HFFc6 (cell line): ENCODE data around the gene PEPD. TPM values are rescaled to one million over a fixed set of nuclear protein-coding genes. Genes with fewer than 3 reads are reported as not detected.

Experiments used
- DNase-seq: peaks from one replicate; pipeline ENCODE4 v3.0.0-alpha.2; 2018
- H3K27ac Mint-ChIP-seq: 2 replicates; pipeline ENCODE4 v1.8.0; 2020; ENCODE audit warnings: mild to moderate bottlenecking, mixed read lengths
- H3K27me3 Mint-ChIP-seq: 2 replicates; pipeline ENCODE4 v1.8.0; 2021; ENCODE audit warnings: mild to moderate bottlenecking, moderate library complexity, mixed read lengths; ENCODE audit not compliant: insufficient read depth
- H3K36me3 Mint-ChIP-seq: 2 replicates; pipeline ENCODE4 v1.8.0; 2021; ENCODE audit warnings: low read depth, mixed read lengths
- H3K4me1 Mint-ChIP-seq: 2 replicates; pipeline ENCODE4 v1.8.0; 2020; ENCODE audit warnings: low read depth, mixed read lengths
- H3K4me3 Mint-ChIP-seq: 2 replicates; pipeline ENCODE4 v1.8.0; 2020; ENCODE audit warnings: mild to moderate bottlenecking, moderate library complexity, mixed read lengths
- H3K9me3 Mint-ChIP-seq: 2 replicates; pipeline ENCODE4 v1.8.0; 2020; ENCODE audit warnings: mild to moderate bottlenecking, mixed read lengths
- total RNA-seq, 6 experiments: library from RNA; stranded (reverse); fragmentation: NEBNext Ultra II Directional; extraction: Animal tissue kit (Norgen Biotek cat#: 25700); gene quantifications; 2 replicates in 1 of 6; 3 replicates in 5 of 6; pipeline ENCODE4 v1.2.3, GENCODE V29; 2021
- TF ChIP-seq, protein P1 (sequence below): fragments of 200-600 bp; sonication (generic); IDR thresholded peaks from 2 replicates; pipeline ENCODE4 v1.5.0; 2021; ENCODE audit warnings: antibody characterized with exemption, mild to moderate bottlenecking

The PEPD gene
- total RNA-seq, 6 experiments from 2014 or later: 57.0 to 76.9 (median 67.6) TPM

DNA sequence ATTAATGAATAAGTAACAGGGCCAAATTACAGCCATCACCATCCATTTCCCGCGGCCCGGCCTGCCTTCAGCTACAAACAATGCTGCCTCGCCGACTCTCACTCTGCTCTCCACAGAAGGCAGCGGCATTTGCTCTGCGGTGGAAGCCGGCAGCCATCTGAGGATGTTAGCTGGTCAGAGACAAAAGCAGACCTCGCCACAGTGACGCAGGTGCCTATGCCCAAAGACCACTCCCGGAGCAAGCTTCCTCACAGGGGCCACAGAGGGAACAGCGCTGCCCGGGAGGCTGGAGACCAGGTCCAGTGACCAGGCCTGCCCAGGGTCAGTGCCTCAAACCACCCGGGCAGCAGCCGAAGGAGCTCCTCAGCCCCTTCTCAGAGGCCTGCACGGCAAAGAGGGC lies 16.4 kb downstream of the PEPD start:
- H3K36me3 Mint-ChIP-seq: no peaks in the 10 kb centered on the region
- DNase-seq: no peak
- peaks cover 4% of the 10 kb centered on the region for H3K27me3 Mint-ChIP-seq
- TF ChIP-seq, protein P1, sequence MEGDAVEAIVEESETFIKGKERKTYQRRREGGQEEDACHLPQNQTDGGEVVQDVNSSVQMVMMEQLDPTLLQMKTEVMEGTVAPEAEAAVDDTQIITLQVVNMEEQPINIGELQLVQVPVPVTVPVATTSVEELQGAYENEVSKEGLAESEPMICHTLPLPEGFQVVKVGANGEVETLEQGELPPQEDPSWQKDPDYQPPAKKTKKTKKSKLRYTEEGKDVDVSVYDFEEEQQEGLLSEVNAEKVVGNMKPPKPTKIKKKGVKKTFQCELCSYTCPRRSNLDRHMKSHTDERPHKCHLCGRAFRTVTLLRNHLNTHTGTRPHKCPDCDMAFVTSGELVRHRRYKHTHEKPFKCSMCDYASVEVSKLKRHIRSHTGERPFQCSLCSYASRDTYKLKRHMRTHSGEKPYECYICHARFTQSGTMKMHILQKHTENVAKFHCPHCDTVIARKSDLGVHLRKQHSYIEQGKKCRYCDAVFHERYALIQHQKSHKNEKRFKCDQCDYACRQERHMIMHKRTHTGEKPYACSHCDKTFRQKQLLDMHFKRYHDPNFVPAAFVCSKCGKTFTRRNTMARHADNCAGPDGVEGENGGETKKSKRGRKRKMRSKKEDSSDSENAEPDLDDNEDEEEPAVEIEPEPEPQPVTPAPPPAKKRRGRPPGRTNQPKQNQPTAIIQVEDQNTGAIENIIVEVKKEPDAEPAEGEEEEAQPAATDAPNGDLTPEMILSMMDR: no peak
- no peaks in the 10 kb centered on the region for H3K9me3 Mint-ChIP-seq
- no peak overlapping the region for H3K27ac Mint-ChIP-seq
- peaks cover 26% of the 10 kb centered on the region for H3K4me1 Mint-ChIP-seq
- H3K4me3 Mint-ChIP-seq: no peak overlapping the region

DNA sequence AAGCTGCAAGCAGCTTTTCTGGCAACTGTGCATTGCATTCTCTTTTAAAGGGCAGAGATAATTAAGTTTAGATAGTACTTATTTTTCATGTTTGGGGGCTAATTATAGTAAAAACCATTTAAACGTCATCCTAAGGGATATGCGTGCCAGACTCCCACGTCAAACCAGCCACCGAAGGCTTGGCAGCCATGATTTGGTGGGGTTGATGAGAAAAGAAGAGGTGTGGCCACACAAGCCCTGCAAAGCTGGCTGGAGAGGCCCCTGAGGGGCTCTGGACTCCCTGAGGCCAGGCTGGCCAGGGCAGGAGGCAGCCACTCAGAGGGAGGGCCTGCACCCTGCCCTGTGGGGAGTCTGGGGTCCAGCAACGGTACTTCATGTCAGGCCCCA lies 17.5 kb downstream of the PEPD start:
- H3K4me1 Mint-ChIP-seq: peaks cover 20% of the 10 kb centered on the region
- H3K27ac Mint-ChIP-seq: no peak overlapping the region

DNA sequence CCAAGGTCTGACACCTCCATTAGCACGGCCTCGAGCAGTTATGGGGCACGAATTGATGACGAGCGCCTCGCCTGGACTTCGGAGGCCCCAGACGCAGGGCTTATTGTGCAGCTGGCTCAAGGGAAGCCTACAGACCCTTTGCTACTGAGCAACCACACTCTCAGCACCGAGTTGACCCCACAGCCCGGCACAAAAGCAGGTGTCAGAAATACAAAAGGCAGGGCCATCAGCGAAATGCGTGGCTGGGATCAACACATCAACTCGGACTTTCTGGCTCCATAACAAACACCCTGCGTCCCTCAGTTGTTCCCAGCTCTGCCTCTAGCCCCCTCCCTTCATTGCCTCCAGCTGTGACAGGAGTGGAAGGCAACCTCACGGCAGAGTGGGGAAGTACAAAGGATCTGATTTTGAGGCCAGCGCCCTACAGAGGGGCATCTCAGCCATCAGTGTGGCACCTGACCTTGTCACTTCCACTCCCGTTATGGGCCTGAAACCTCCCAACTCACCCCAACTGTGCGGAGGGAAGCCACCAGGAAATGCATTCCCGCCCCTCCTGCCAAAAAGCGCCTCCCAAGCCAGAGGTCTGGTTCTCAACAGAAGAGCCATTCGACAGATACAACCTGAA lies 18.0 kb downstream of the PEPD start:
- Mint-ChIP-seq H3K4me3 (no peak overlapping the region), H3K27me3 (peaks cover 4% of the 10 kb centered on the region), H3K4me1 (peaks cover 15% of the 10 kb centered on the region), H3K36me3 (no peaks in the 10 kb centered on the region), H3K9me3 (no peaks in the 10 kb centered on the region), H3K27ac (no peak overlapping the region)
- no peak for DNase-seq
- TF ChIP-seq, protein P1: no peak

More for the DNA sequence above, 17.5 kb downstream of the PEPD start:
- TF ChIP-seq, protein P1: no peak
- no peak overlapping the region for H3K4me3 Mint-ChIP-seq
- no peak for DNase-seq
- H3K36me3 Mint-ChIP-seq: no peaks in the 10 kb centered on the region
- H3K27me3 Mint-ChIP-seq: peaks cover 4% of the 10 kb centered on the region
- H3K9me3 Mint-ChIP-seq: no peaks in the 10 kb centered on the region

DNA sequence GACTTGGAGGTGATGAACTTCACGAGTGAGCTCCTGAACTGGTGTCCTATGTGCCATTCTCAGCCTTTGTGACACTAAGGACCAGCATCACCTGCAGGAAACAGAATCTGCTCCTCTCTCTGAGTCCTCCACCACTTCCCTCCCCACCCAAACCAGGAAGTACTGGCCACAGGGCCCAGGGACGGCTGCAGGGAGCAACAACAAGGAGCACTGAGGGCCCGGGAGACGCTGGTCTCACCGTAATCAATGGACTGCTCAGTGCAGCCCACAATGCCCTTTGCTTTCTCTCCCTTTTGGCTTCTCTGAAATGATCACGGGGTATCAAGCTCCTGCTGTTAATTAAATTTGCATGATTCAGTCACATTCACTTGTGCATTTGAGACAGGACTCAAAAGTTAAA lies 18.6 kb downstream of the PEPD start:
- H3K4me1 Mint-ChIP-seq: peaks cover 10% of the 10 kb centered on the region; the same call in 1 of the 2 replicates
- no peaks in the 10 kb centered on the region for H3K9me3 Mint-ChIP-seq
- peaks cover 4% of the 10 kb centered on the region for H3K27me3 Mint-ChIP-seq
- H3K4me3 Mint-ChIP-seq: no peak overlapping the region
- no peak overlapping the region for H3K27ac Mint-ChIP-seq
- no peaks in the 10 kb centered on the region for H3K36me3 Mint-ChIP-seq
- no peak for DNase-seq
- TF ChIP-seq, protein P1: no peak

DNA sequence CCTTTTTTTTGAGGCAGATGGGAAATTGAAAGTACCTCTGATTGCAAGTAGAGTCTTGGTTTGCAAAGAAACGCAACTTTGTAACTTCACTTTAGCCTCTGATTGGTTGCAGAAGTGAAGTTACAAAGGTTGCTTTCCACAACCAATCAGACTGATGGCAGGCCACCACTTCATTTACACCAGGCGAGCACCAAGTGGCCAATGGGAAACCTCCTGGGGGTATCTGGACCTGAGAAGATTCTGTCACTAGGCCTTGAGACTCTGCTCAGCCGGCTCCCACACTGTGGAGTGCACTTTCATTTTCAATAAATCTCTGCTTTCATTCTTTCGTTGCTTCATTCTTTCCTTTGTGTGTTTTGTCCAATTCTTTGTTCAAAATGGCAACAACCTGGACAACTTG lies 19.1 kb downstream of the PEPD start:
- Mint-ChIP-seq H3K9me3 (no peaks in the 10 kb centered on the region), H3K4me3 (no peak overlapping the region), H3K4me1 (peaks cover 7% of the 10 kb centered on the region; the same call in 1 of the 2 replicates), H3K36me3 (no peaks in the 10 kb centered on the region), H3K27ac (no peak overlapping the region), H3K27me3 (peaks cover 4% of the 10 kb centered on the region)
- TF ChIP-seq, protein P1: no peak
- DNase-seq: no peak
